ENCODE results near the gene DAPK1.
A peak's percentile ranks its signal among the peaks of the same experiment; 100 is the strongest.

Gene DAPK1

DNA sequence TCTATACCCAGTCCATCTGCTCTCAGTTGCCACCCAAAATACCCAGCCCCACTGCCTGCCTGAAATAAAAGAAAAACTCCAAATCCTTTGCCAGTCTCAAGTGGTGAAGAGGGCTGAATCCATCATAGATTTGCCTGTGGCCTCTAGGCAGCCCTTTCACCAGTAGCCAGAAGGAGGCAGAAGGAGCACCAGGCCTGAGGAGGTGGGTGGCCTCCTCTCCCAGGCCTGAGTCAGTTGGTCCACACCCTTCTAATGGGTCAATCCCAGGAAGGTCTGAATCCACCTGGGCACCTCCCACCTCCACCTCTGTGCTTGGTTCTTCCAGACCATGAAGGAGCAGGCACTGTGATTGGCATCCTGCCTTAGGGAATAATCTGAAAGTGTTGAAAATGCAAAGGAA lies 97.0 kb downstream of the DAPK1 start:
- Histone ChIP-seq H3K4me3 (ENCODE audit: low read length) (no peak overlapping the region), H3K4me1 (ENCODE audit: control insufficient read depth, insufficient read depth, low read length) (peaks cover 75% of the 10 kb centered on the region), H3K9ac (ENCODE audit: low read length) (no peak overlapping the region), H3K36me3 (ENCODE audit: control insufficient read depth, insufficient read depth, low read length) (no peaks in the 10 kb centered on the region), H3K27me3 (ENCODE audit: control insufficient read depth, insufficient read depth, low read length) (no peaks in the 10 kb centered on the region), H3K9me3 (ENCODE audit: control insufficient read depth, low read length) (no peaks in the 10 kb centered on the region)

DNA sequence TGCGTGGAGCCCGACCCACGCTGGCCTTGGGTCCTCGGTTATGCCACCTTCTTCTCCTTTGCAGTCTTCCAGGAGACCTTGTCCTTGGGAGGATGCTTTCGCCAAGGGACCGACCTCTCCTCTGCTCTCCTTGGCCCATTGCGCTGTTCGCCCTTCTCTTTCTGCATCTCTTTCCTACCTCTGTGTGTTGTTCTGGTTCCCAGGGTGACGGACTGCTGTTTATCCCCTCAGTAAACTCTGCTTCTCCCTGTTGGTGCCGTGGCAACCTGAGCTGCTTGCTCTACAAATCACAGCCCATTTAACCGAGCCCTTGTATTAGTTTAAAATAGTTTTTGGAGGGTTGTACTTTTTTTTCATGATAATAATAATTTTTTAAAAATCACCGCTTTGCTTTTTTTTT lies 97.9 kb downstream of the DAPK1 start:
- no peaks in the 10 kb centered on the region for H3K27me3 ChIP-seq (ENCODE audit: control insufficient read depth, insufficient read depth, low read length)
- no peaks in the 10 kb centered on the region for H3K9me3 ChIP-seq (ENCODE audit: control insufficient read depth, low read length)
- no peak overlapping the region for H3K4me3 ChIP-seq (ENCODE audit: low read length)
- peaks cover 83% of the 10 kb centered on the region for H3K4me1 ChIP-seq (ENCODE audit: control insufficient read depth, insufficient read depth, low read length)
- no peaks in the 10 kb centered on the region for H3K36me3 ChIP-seq (ENCODE audit: control insufficient read depth, insufficient read depth, low read length)
- H3K9ac ChIP-seq (ENCODE audit: low read length) = no peak overlapping the region

DNA sequence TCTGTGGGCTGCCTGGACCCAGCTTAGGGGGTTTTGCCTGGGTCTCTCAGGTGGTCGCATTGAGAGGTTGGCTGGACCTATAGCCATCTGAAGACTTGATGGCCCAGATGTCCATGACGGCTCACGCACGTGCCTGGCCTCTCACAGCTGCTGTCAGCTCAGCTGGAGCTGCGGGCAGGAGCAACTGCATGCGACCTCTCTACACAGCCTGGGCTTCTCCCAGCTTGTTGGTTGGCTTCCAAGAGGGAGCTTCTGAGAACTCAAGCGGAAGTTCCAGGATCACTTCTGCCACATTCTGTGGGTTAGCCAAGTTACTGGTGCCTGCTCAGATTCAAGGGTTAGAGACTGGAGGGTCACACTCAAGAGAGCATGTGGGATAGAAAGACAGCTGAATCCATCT lies 99.2 kb downstream of the DAPK1 start:
- Histone ChIP-seq H3K27me3 (ENCODE audit: control insufficient read depth, insufficient read depth, low read length) (no peaks in the 10 kb centered on the region), H3K4me1 (ENCODE audit: control insufficient read depth, insufficient read depth, low read length) (peaks cover 92% of the 10 kb centered on the region), H3K4me3 (ENCODE audit: low read length) (no peak overlapping the region), H3K9ac (ENCODE audit: low read length) (no peak overlapping the region), H3K36me3 (ENCODE audit: control insufficient read depth, insufficient read depth, low read length) (no peaks in the 10 kb centered on the region), H3K9me3 (ENCODE audit: control insufficient read depth, low read length) (no peaks in the 10 kb centered on the region)

DNA sequence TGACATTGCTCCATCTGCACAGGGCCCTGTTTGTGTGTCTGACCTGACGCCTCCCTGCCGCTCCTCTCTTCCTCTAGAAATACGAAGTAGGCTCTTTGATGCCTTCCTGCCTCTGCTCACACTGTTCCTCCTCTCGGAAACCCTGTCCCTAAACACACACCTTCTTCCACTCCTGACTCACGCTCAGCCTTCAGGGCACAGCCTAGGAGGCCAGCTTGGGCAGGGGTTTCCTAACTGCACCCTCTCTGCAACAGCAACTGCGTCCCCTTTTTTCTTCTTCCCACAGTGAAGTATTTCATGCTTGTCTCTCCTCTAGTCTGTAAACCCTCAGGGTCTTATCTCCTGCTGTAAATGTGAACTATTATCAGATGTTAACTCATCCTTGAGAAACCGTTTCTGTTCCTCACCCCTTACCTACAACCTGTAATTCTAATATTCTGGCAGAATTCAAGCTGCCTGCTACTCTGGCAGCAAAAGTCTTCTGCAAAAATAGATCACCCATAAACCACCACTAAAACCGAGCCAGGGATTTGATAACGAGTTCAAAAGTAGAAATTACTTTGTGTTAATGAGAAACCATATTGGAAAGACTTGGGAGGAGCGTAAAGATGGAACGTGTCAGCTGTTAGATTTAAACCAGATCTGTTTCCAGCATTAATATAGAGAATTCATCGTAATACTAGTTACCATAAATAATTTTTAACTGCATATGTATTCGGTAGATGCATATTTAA lies 100.2 kb downstream of the DAPK1 start:
- H3K36me3 ChIP-seq (ENCODE audit: control insufficient read depth, insufficient read depth, low read length) = no peaks in the 10 kb centered on the region
- H3K9ac ChIP-seq (ENCODE audit: low read length) = no peak overlapping the region
- peaks cover 85% of the 10 kb centered on the region for H3K4me1 ChIP-seq (ENCODE audit: control insufficient read depth, insufficient read depth, low read length)
- H3K9me3 ChIP-seq (ENCODE audit: control insufficient read depth, low read length) = no peaks in the 10 kb centered on the region
- no peaks in the 10 kb centered on the region for H3K27me3 ChIP-seq (ENCODE audit: control insufficient read depth, insufficient read depth, low read length)
- no peak overlapping the region for H3K4me3 ChIP-seq (ENCODE audit: low read length)

DNA sequence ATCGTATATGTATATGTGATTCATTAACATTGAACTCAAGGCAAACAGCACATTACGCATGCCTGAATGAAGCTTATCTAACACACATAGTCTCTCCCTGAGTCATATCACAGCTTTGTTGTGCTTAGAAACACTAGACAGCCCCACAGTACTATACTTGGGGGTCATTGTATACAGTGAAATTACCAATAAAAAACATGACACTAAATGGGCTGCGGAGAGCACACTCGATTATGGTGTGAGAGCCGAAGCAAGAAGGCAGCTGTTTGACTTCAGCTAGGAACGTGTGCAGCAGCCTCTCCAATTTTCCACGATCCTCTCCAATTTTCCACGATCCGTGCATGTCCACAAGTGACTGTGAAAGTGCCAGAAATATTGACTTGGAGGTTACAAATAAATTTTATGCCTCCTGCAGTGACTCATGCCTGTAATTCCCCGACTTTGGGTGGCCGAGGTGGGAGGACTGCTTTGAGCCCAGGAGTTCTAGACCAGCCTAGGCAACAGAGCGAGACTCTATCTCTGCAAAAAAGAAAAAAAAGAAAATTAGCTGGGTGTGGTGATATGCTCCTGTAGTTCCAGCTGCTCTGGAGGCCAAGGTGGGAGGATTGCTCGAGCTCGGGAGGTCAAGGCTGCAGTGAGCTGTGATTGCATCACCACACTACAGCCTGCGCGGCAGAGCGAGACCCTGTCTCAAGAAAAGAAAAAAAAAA lies 102.4 kb downstream of the DAPK1 start:
- Histone ChIP-seq H3K4me3 (ENCODE audit: low read length) (no peak overlapping the region), H3K36me3 (ENCODE audit: control insufficient read depth, insufficient read depth, low read length) (no peaks in the 10 kb centered on the region), H3K4me1 (ENCODE audit: control insufficient read depth, insufficient read depth, low read length) (peaks cover 64% of the 10 kb centered on the region), H3K9ac (ENCODE audit: low read length) (no peak overlapping the region), H3K27me3 (ENCODE audit: control insufficient read depth, insufficient read depth, low read length) (no peaks in the 10 kb centered on the region), H3K9me3 (ENCODE audit: control insufficient read depth, low read length) (no peaks in the 10 kb centered on the region)

DNA sequence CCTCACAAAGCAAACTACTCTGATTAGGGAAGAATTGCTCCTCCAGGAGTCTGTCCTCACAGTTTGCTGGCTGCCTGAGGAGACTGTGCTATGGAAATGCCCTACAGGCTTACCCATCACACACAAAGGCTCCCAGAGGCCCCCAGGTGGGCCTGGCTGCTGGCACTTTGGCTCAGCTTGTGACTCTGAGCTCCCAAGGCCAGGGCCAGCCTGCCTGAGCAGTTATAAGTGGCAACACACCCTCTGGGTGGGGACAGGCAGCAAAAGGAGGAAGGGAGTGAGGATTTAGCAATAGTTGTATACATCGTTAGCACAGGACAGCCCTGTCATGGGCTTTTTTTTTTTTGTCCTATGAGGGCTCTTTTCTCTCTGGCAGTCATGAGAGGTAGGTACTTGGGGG lies 103.5 kb downstream of the DAPK1 start:
- Histone ChIP-seq H3K9me3 (ENCODE audit: control insufficient read depth, low read length) (no peaks in the 10 kb centered on the region), H3K9ac (ENCODE audit: low read length) (peak overlapping the region; percentile 51), H3K4me3 (ENCODE audit: low read length) (no peak overlapping the region), H3K4me1 (ENCODE audit: control insufficient read depth, insufficient read depth, low read length) (peaks cover 54% of the 10 kb centered on the region), H3K36me3 (ENCODE audit: control insufficient read depth, insufficient read depth, low read length) (no peaks in the 10 kb centered on the region), H3K27me3 (ENCODE audit: control insufficient read depth, insufficient read depth, low read length) (no peaks in the 10 kb centered on the region)

DNA sequence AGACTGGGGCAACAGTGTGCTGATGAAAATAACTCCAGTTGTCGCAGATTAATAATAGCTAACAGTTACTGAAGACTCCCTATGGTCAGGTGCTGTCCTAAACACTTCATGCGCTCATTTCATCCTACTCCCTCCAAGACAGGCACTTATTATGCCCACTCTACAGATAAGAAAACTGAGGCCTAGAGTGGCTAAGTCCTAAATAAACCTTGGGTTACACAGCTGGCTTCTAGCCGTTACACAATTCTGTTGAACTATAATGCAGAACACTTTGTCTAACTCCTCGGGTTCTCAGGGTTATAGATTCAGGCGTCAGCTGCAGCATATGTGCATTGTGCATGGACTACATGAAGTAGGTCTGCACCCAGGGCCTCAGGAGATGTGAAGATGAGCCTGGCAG lies 103.9 kb downstream of the DAPK1 start:
- H3K9me3 ChIP-seq (ENCODE audit: control insufficient read depth, low read length) = no peaks in the 10 kb centered on the region
- H3K4me3 ChIP-seq (ENCODE audit: low read length) = no peak overlapping the region
- no peaks in the 10 kb centered on the region for H3K27me3 ChIP-seq (ENCODE audit: control insufficient read depth, insufficient read depth, low read length)
- no peaks in the 10 kb centered on the region for H3K36me3 ChIP-seq (ENCODE audit: control insufficient read depth, insufficient read depth, low read length)
- peaks cover 49% of the 10 kb centered on the region for H3K4me1 ChIP-seq (ENCODE audit: control insufficient read depth, insufficient read depth, low read length)
- peak overlapping the region; percentile 51 for H3K9ac ChIP-seq (ENCODE audit: low read length)

DNA sequence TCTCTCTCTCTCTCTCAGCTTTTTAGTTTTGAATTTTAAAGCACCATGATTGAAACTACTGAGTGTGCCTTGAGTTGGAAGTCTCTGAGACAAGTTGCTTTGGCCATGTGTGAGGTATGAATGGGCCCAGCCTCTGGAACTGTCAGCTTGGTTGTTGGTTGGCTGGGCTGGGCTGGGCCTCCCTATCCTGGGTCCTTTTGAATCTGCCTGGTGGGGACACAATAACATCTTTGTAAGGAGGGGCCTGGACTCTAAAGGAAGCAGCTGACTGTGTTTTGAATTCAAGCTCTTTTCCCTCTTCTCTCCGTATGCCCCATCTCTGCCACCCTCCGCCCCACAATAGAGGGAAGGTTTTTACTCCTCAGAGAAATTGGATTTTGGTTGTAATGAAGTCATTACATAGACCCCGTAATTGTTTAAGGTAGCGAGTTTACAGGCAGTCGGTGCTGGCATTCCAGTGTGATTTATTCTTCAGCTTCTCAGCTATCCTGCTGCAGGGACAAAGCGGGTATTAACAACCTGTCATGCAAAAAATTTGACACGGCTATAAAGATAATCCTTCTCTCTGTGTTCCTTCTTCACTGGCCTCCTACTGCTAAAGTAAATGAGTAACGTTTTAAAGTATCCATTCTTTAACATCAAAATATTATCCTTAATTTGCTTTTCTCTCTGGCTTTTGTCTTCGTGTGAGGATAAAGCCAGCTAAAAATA lies 105.4 kb downstream of the DAPK1 start:
- Histone ChIP-seq H3K36me3 (ENCODE audit: control insufficient read depth, insufficient read depth, low read length) (no peaks in the 10 kb centered on the region), H3K9ac (ENCODE audit: low read length) (no peak overlapping the region), H3K27me3 (ENCODE audit: control insufficient read depth, insufficient read depth, low read length) (no peaks in the 10 kb centered on the region), H3K4me1 (ENCODE audit: control insufficient read depth, insufficient read depth, low read length) (peaks cover 34% of the 10 kb centered on the region), H3K4me3 (ENCODE audit: low read length) (no peak overlapping the region), H3K9me3 (ENCODE audit: control insufficient read depth, low read length) (no peaks in the 10 kb centered on the region)

DNA sequence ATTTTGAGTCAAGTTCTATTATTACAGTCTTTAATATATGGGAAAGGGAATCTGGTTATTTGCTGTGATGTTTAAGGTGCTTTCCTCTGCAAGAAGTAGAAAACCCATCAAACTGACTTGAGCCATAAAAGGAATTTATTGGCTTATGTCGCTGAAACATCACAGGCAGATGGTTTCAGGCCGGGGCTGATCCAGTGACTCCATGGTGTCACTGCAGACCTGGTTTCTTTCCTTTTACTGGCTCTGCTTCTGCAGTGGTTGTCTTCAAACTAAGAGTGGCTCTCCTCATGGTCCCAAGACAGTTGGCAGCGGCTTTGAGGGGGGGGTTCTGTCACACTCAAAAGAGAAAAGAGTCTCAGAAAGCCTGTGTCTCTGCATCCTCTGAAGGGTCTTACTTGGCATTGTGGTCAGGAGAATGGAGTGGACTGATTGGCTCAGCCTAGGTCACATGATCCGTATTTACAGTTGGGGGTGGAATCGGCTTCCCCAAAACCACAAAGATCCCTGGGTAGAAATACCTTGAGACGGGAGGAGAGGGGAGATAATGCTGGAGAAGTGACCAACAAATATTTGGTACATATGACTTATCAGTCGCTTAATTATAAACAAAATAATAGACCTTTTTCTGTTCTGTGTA lies 106.3 kb downstream of the DAPK1 start:
- H3K4me1 ChIP-seq (ENCODE audit: control insufficient read depth, insufficient read depth, low read length) = peaks cover 26% of the 10 kb centered on the region
- H3K9ac ChIP-seq (ENCODE audit: low read length) = no peak overlapping the region

DNA sequence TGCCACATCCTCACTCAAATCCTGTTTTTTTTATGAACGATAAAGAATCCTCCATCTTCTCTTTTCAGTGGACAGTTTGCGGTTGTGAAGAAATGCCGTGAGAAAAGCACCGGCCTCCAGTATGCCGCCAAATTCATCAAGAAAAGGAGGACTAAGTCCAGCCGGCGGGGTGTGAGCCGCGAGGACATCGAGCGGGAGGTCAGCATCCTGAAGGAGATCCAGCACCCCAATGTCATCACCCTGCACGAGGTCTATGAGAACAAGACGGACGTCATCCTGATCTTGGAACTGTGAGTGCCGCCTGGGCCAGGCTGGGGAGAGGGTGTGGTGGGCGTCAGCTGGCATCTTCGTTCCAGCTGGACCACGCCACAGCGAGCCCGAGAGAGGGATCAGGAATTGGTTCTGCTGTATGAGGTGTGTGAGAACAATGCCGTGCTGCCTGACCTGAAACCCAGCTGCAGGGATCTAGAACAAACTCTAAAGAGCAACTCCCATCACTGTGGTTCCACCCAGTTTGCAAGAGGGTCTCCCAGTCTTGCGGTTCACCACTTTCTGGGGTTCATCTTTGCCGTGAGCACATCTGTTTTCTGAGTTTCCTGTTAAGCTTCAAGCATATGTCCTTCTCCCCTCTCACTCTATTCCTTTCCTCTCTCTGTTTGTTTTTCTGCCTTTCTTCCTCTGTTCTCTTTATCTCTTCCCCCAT lies 107.4 kb downstream of the DAPK1 start:
- no peaks in the 10 kb centered on the region for H3K9me3 ChIP-seq (ENCODE audit: control insufficient read depth, low read length)
- no peaks in the 10 kb centered on the region for H3K27me3 ChIP-seq (ENCODE audit: control insufficient read depth, insufficient read depth, low read length)
- H3K36me3 ChIP-seq (ENCODE audit: control insufficient read depth, insufficient read depth, low read length) = no peaks in the 10 kb centered on the region
- no peak overlapping the region for H3K4me3 ChIP-seq (ENCODE audit: low read length)
- peaks cover 21% of the 10 kb centered on the region for H3K4me1 ChIP-seq (ENCODE audit: control insufficient read depth, insufficient read depth, low read length)
- no peak overlapping the region for H3K9ac ChIP-seq (ENCODE audit: low read length)

More for the DNA sequence above, 106.3 kb downstream of the DAPK1 start:
- no peak overlapping the region for H3K4me3 ChIP-seq (ENCODE audit: low read length)
- no peaks in the 10 kb centered on the region for H3K36me3 ChIP-seq (ENCODE audit: control insufficient read depth, insufficient read depth, low read length)
- no peaks in the 10 kb centered on the region for H3K27me3 ChIP-seq (ENCODE audit: control insufficient read depth, insufficient read depth, low read length)
- H3K9me3 ChIP-seq (ENCODE audit: control insufficient read depth, low read length) = no peaks in the 10 kb centered on the region

DNA sequence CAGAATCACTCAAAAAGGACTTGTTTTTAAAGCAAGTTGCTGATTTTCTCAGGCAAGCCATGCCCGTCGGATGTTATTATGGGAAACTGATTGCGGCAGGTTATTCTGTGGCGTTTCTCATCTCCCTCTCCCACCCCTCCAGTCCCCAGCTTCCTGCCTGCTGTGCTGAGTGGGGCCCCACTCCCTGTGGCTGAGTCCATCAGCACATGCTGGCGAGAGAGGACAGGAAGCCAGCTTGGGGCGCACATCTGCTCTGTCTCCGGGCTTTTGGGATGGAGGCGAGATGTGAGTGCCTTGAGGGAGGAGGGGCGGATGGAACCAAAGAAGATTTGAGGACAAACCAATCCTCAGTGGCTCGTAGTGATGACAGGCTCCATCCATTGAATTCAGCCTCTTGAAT lies 108.0 kb downstream of the DAPK1 start:
- Histone ChIP-seq H3K9me3 (ENCODE audit: control insufficient read depth, low read length) (no peaks in the 10 kb centered on the region), H3K9ac (ENCODE audit: low read length) (no peak overlapping the region), H3K4me1 (ENCODE audit: control insufficient read depth, insufficient read depth, low read length) (peaks cover 19% of the 10 kb centered on the region), H3K4me3 (ENCODE audit: low read length) (no peak overlapping the region), H3K27me3 (ENCODE audit: control insufficient read depth, insufficient read depth, low read length) (no peaks in the 10 kb centered on the region), H3K36me3 (ENCODE audit: control insufficient read depth, insufficient read depth, low read length) (no peaks in the 10 kb centered on the region)
